ENCODE data around the gene SH3GL3.
A peak's percentile ranks its signal among the peaks of the same experiment; 100 is the strongest.

SH3GL3 gene

DNA sequence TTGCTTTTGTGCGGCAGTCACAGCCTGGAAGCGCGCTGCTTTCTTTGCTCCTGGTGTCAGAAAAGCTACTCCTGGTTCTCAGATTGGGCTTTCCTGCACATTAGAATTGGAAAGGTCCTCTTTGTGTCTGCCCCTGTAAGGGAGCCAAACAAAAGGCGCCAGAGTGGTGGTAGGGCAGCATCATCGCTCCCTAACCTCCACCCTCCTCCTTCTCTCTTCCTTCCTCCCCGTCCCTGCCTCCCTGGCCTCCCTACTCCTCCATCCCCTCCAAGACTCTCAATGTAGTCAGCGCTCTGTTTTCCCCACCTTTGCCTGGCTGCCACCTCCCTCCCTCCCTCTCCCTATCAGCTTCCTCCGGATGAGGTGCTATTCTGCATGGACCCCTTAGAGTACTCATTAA is 65.3 kb downstream of the SH3GL3 start:
- no peak for FAIRE-seq

DNA sequence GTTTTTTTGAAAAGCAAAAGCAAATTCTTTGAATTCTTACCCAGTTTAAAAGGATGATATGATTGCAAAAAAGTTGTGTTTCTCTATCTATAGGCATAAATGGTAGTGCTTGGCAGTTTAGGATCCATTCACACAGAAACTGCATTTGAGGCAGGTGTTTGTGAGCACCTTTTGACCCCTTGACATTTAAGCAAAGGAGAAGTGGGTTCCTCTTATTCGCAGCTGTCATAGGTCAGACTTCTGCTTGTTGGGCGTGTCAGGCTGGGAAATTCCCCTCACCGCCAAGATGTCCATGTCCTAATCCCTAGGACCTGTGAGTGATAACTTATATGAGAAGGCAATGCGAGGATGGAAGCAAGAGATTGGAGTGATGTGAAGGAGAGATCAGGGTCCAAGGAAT is 67.4 kb downstream of the SH3GL3 start:
- no peak for FAIRE-seq

DNA sequence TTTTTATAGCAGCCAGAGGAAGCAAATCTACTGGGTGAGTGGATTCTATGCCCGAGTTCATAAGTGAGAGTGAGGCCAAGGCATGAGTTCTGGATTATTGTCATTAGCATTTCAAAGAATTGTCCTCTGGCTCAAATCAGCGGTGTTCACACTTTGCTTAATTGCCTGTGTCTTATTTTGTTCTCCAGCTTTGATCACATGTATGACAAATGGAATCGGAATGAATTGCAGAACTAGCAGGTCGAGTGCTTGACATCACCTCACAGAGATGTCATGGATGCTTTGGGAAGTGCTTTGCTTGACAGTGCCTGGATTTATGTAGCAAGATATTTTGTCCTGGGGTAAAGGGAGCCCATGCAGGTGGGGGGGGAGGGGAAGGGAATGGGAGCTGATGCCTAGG is 68.0 kb downstream of the SH3GL3 start:
- FAIRE-seq: no peak

GRCh38 chr15:83516935-83517334 is 69.8 kb downstream of the SH3GL3 start:
- FAIRE-seq: no peak

- no peak for FAIRE-seq
Measured at GRCh38 chr15:83526319-83526718, 79.2 kb downstream of the SH3GL3 start.

GRCh38 chr15:83533410-83533962 is 86.3 kb downstream of the SH3GL3 start:
- no peak for FAIRE-seq

DNA sequence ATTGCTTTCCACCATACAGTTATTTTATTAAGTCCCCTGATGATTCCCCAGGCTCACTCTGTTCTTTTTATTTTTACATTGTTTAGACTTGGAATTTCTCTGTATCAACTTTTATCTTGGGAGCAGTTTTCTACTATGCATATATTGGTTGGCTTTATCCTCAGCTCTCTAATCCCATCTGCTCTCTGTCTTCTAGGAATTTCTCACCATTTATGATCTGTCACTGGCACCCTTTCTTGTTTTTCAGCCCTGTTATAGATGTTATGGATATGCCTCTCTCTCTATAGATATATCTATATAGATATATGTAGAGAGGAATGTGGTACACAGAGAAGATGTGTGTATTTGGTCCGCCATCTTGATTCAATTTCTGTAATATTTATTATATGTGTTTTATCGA is 90.5 kb downstream of the SH3GL3 start:
- no peak for FAIRE-seq

- no peak for FAIRE-seq
Measured at GRCh38 chr15:83538682-83539081, 91.5 kb downstream of the SH3GL3 start.

GRCh38 chr15:83545804-83546511 is 98.8 kb downstream of the SH3GL3 start:
- FAIRE-seq: no peak

GRCh38 chr15:83546512-83546888 is 99.4 kb downstream of the SH3GL3 start:
- no peak for FAIRE-seq

DNA sequence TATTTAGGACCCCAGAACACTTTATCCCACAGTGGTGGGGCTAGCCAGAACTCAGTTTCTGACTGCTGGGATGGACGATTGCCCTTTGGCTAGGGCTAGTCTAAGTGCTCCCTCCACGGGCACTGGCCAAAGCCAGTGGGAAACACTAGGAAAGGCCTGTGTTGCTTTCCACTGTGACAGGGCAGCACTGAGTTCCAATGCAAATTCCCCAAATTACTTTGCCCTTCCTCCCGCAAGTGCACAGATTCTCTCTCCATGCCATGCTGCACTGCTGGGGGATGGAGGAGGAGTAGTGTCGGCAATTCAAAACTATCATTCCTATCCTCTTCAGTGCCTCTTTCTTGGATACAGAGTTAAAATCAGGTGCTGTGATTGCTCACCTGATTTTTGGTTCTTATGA is 100.0 kb downstream of the SH3GL3 start:
- no peak for FAIRE-seq

DNA sequence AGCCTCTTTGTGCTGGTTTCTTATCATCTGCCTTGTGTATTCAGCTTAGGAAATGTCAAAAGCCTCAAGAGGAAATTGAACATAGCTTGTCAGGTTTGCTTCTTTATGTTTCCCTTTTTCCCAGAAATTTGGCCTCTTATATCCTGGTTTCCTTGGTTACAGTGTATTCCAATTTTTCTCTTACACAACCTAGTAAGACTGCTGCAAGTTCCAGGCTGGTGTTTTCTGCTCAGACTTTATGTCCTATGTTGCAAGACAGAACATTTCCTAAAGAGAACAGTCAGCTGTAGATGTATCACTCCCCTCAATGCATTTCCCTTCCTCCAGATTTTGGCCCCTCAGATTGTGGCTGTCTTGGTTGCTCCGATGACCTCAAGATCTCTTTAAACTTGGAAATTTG is 102.5 kb downstream of the SH3GL3 start:
- no peak for FAIRE-seq

- no peak for FAIRE-seq
Measured at GRCh38 chr15:83554558-83554957, 107.4 kb downstream of the SH3GL3 start.

DNA sequence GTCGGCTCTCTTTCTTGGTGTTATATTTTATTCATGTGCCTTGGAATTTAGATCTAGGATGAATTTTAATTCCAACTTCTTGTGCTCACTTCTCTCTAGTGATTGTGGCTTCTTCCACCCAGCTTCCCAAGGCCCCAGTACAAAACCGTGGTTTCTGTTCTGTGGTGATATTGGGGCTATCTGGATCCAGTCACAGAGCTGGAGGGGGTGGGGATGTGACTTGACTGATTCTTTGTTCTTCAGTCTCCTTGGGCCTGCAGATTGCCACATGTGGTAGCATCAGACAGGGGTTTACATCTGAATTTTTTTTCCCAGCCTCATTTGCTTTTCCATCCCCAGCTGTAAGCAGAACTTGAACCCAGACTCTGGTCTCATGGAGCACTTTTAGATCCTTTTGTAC is 108.2 kb downstream of the SH3GL3 start:
- FAIRE-seq: no peak

DNA sequence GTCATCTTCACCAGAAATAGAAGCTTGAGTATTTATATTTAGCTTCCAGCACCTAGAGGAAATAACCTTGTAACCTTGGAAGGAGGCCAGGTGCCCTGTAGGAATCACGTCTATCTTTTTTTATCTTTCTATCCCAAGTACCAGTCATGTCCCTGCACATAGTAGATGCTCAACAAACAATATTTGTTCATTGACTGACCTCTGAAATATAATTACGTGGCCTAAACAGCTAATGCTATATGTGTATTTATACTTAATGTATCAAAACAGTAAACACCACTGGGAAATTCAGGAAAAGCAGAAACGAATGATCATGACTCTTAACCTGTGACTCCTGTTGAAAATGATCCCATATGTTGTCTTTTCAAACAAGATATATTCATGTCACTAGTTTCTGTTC is 108.9 kb downstream of the SH3GL3 start:
- no peak for FAIRE-seq

GRCh38 chr15:83556754-83557153 is 109.6 kb downstream of the SH3GL3 start:
- no peak for FAIRE-seq

DNA sequence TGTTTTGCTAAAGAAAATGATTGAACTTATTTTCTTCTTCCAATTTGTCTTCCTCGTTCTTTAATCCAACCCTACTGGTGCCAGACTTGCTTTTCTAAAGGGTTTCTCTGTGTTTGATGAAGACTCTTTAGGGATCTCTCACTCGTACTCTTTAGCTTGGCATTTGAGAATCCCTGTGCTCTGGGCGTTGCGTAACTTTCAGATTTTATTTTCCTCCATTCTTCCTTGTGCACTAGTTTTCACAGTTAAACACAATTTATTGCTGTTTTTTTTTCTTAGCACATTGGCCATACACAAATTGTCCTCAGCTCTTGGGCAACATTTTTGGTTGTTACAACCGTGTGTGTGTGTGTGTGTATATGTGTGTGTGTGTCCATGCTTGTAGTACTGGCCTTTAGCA is 111.0 kb downstream of the SH3GL3 start:
- FAIRE-seq: no peak

- peak; percentile 85 for FAIRE-seq
Measured at GRCh38 chr15:83559310-83559966, 112.3 kb downstream of the SH3GL3 start.

DNA sequence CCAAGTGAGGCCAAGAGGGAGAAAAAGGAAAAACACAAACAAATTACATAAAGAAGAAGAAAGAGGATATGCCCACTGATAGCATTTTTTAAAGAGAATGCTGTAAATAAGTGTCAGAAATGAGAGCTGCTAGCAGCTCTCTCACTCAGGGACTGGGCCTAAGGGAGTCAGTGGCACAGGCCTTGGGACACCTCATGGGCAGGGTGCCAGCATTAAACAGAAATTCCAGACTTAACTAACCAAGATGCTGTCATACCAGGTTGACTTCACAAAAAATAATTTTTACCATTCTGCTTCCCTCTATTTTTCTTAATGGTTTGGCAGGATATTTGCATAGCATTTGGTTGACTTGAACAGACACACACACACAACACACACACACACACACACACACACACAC is 114.5 kb downstream of the SH3GL3 start:
- no peak for FAIRE-seq

DNA sequence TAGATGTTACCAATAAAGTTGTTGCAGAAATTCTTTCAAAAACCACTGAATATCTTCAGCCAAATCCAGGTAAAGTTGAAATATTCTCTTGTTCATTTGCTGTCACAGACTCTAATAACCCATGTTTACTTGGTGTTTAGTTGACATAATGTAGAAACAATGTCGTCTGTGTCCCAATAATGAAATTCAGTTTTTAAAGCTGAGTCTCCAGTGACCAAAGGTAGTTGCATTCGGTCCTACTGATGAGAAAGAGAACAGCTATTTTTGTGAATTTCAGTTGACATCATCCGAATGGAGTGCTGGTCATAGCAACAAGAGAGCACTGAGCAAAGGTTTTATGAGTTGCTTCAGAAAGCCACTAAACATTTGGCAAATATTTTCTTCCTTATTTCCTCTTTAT is 118.0 kb downstream of the SH3GL3 start:
- no peak for FAIRE-seq

GRCh38 chr15:83565553-83566159 is 118.5 kb downstream of the SH3GL3 start:
- FAIRE-seq: peak; percentile 8

- no peak for FAIRE-seq
Measured at GRCh38 chr15:83567318-83567717, 120.2 kb downstream of the SH3GL3 start.

DNA sequence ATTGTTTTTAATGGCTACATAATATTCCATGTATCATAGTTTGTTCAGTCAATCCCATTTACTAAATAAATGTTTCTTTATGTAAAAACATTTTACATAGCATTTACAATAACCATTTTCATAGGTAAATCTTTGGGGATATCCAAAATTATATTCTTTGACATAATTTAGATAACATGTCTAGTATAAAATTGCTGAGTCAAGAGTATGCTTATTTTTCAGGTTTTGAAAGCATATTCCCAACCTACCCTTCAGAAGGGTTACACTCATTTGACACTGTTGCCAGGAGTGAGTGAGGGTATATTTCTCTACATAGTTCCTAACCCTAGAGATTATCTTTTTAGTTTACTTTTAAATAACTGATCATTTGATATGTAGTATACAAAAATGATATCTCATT is 122.2 kb downstream of the SH3GL3 start:
- FAIRE-seq: no peak

GRCh38 chr15:83570756-83571155 is 123.6 kb downstream of the SH3GL3 start:
- FAIRE-seq: no peak

Measured in G401.6 (cell line).